Hepatocyte (in vitro differentiated cells): Measurements from ENCODE around the gene PHEX. TPM values are rescaled to one million over a fixed set of nuclear protein-coding genes. Genes with fewer than 3 reads are reported as not detected.

Source experiments
- DNase-seq: peaks from one replicate; pipeline ENCODE4 v3.0.0-alpha.2; 2016; ENCODE audit warnings: low spot score
- H2AFZ ChIP-seq: fragments of 200-600 bp; sonication (generic); 2 replicates; pipeline ENCODE4 v1.6.0; 2016; ENCODE audit warnings: antibody characterized with exemption, mild to moderate bottlenecking
- H3K27ac ChIP-seq: fragments of 200-600 bp; sonication (generic); 2 replicates; pipeline ENCODE4 v1.5.1; 2016; ENCODE audit warnings: mild to moderate bottlenecking
- H3K27me3 ChIP-seq: fragments of 200-600 bp; sonication (generic); 2 replicates; pipeline ENCODE4 v1.6.1; 2016
- H3K36me3 ChIP-seq: fragments of 200-600 bp; sonication (generic); replicated peaks from 2 replicates; pipeline ENCODE4 v1.5.1; 2016; ENCODE audit warnings: low read depth; ENCODE audit not compliant: insufficient read depth
- H3K4me1 ChIP-seq: fragments of 200-600 bp; sonication (generic); 2 replicates; pipeline ENCODE4 v1.5.1; 2016; ENCODE audit warnings: mild to moderate bottlenecking, moderate library complexity; ENCODE audit not compliant: insufficient read depth
- H3K4me2 ChIP-seq: fragments of 200-600 bp; sonication (generic); 2 replicates; pipeline ENCODE4 v1.6.0; 2016
- H3K4me3 ChIP-seq: fragments of 200-600 bp; sonication (generic); 2 replicates; pipeline ENCODE4 v1.5.1; 2016; ENCODE audit warnings: mild to moderate bottlenecking
- H3K79me2 ChIP-seq: fragments of 200-600 bp; sonication (generic); 2 replicates; pipeline ENCODE4 v1.6.0; 2017; ENCODE audit warnings: mild to moderate bottlenecking
- H3K9me2 ChIP-seq: fragments of 200-600 bp; sonication (generic); replicated peaks from 2 replicates; pipeline ENCODE4 v1.6.0; 2017; ENCODE audit warnings: mild to moderate bottlenecking; ENCODE audit not compliant: insufficient read depth
- H3K9me3 ChIP-seq: fragments of 200-600 bp; sonication (generic); 2 replicates; pipeline ENCODE4 v1.5.1; 2016; ENCODE audit warnings: low read depth, mild to moderate bottlenecking
- H4K20me1 ChIP-seq: fragments of 200-600 bp; sonication (generic); 2 replicates; pipeline ENCODE4 v1.6.0; 2016; ENCODE audit warnings: mild to moderate bottlenecking; ENCODE audit not compliant: insufficient read depth, poor library complexity, severe bottlenecking
- EZH2 ChIP-seq: fragments of 200-600 bp; sonication (generic); IDR thresholded peaks from 2 replicates; pipeline ENCODE4 v1.6.1; 2016; ENCODE audit warnings: antibody characterized with exemption, mild to moderate bottlenecking, borderline replicate concordance
- EZH2phosphoT487 ChIP-seq: fragments of 200-600 bp; sonication (generic); IDR thresholded peaks from one replicate; pipeline ENCODE4 v1.6.1; 2018; ENCODE audit warnings: antibody characterized with exemption, mild to moderate bottlenecking, low read depth, moderate library complexity; ENCODE audit not compliant: unreplicated experiment, severe bottlenecking
- WGBS: methylation state at CpG from one replicate; pipeline ENCODE4 v1.1.6; 2016; ENCODE audit warnings: low lambda C conversion rate; ENCODE audit errors: missing lambda C conversion rate; 5-methylcytosine and 5-hydroxymethylcytosine counted together
- polyA plus RNA-seq: library from polyadenylated mRNA; unstranded; fragments of >200 nt; fragmentation: Nextera tagmentation; extraction: Ambion mirVana; gene quantifications from 2 replicates; pipeline ENCODE4 v1.2.1, GENCODE V29; 2016
- total RNA-seq: library from RNA; depleted of rRNA; stranded (reverse); fragments of >200 nt; gene quantifications from 2 replicates; pipeline ENCODE4 v1.2.3, GENCODE V29; 2014
- TF ChIP-seq, protein P1 (sequence below): fragments of 200-600 bp; sonication (generic); IDR thresholded peaks from 2 replicates; pipeline ENCODE4 v1.5.1; 2016; ENCODE audit warnings: antibody characterized with exemption, mild to moderate bottlenecking; ENCODE audit not compliant: poor library complexity

The PHEX gene
- total and polyA plus RNA-seq, 2 experiments from 2014 or later, result 0.05 to 0.27 TPM

DNA sequence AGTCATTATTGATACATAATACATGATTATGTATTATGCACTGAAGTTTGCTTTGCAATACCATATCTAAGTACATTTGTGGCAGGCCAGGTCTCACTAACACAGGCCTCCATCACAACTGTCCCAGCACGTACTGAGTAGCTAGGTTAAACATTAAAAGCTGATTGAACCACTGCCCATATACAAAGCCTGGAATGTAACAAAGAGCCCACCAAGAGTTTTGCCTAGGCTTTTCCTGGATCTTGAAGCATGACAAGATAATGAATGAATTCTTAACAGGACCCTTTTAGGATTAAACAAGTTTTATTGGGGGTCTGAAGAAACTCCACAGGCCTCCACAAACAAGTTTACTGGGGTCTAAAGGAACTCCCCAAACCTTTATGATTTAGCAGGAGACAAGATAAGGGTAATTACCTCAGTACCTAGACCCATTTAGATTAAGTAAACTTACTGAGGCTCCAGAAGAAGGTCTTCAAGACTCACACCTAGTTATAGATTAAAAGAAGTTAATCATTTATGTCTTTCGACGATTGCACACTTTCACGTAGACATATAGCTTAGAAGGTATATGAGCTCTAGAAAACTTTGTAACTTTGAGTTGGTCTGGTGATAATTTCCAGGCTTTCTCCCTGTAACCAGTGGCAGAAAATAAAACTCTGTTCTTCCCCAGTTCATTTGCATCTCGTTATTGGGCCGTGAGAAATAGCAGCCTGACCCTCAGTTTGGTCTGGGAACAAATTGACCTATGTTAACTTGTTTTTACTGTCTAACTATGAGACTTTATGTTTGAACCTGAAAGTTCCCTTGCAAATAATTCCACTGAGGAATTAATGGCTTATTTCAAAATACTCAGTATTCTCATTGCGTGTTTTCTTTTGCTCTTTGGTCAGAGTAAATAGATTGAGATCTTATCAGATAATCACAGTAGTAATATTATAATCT, 84.8 kb downstream of the PHEX start:
- no peak for DNase-seq
- Histone ChIP-seq H2AFZ (no peak overlapping the region), H3K79me2 (no peaks in the 10 kb centered on the region), H3K9me3 (no peaks in the 10 kb centered on the region), H3K4me1 (no peaks in the 10 kb centered on the region), H3K27ac (peak overlapping the region; percentile 69), H3K27me3 (no peaks in the 10 kb centered on the region), H3K9me2 (no peaks in the 10 kb centered on the region), H3K4me3 (no peak overlapping the region), H4K20me1 (no peaks in the 10 kb centered on the region), H3K36me3 (no peaks in the 10 kb centered on the region), H3K4me2 (peak overlapping the region; percentile 24)
- TF ChIP-seq, protein P1, sequence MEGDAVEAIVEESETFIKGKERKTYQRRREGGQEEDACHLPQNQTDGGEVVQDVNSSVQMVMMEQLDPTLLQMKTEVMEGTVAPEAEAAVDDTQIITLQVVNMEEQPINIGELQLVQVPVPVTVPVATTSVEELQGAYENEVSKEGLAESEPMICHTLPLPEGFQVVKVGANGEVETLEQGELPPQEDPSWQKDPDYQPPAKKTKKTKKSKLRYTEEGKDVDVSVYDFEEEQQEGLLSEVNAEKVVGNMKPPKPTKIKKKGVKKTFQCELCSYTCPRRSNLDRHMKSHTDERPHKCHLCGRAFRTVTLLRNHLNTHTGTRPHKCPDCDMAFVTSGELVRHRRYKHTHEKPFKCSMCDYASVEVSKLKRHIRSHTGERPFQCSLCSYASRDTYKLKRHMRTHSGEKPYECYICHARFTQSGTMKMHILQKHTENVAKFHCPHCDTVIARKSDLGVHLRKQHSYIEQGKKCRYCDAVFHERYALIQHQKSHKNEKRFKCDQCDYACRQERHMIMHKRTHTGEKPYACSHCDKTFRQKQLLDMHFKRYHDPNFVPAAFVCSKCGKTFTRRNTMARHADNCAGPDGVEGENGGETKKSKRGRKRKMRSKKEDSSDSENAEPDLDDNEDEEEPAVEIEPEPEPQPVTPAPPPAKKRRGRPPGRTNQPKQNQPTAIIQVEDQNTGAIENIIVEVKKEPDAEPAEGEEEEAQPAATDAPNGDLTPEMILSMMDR, result no peak
- TF ChIP-seq EZH2phosphoT487 (no peak), EZH2 (no peak)
- WGBS, result 45% methylated on average over 7 of the region's 7 CpGs

DNA sequence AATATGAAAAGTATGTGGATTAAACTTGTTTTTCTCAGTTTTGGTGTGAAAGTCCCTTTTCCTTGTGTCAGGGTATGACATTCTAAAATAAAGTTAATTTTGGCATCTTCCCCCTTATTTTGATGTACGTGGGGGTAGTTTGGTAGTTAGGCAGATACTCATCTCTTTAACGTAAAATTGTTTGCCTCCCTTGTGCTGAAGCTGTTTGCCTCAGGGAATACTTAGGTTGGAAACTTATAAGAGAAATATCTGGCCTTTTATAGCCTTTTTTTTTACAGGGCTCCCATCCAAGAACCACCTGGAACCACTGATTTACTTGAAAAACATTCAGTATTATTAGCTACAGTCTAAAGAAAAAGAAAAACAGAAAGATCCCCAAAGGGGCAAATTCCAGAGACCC, 85.5 kb downstream of the PHEX start:
- no peaks in the 10 kb centered on the region for H3K36me3 ChIP-seq

DNA sequence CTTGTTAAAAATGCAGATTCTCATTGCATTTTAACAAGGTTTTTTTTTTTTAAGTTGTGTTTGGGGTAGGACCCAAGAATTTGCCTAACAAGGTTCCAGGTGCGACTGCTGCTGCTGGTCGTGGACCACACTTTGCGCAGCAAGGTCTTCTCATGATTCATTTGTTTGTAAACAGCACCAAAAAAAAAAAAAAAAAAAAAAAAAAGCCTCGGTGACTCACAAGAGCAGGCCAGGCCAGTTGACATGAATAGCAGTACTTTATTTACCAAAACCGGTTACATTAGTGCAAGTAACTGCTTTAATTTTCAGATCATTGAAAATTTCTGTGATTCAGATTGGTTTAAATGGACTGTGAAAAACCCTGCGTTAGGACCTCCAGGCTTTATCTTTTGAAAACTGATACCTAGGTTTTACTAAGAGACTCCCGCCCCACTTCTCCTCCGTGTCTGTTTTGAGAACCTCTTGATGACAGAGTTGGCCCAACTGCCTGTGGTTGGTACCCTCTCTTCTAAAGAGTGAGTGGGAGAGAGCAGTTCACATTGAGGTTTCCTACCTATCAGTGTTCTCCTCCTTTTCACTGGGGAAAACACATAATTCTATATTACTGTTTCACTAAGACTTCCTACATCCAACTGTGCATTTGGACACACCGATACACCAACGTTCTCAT, 86.2 kb downstream of the PHEX start:
- Histone ChIP-seq H3K79me2 (no peaks in the 10 kb centered on the region), H3K4me2 (peak overlapping the region; percentile 24), H3K9me2 (no peaks in the 10 kb centered on the region), H3K4me3 (no peak overlapping the region), H3K27me3 (no peaks in the 10 kb centered on the region), H3K36me3 (no peaks in the 10 kb centered on the region), H3K9me3 (no peaks in the 10 kb centered on the region), H4K20me1 (no peaks in the 10 kb centered on the region), H3K27ac (peak overlapping the region; percentile 69), H2AFZ (no peak overlapping the region), H3K4me1 (no peaks in the 10 kb centered on the region)
- no peak for DNase-seq
- no peak for TF ChIP-seq EZH2
- TF ChIP-seq, protein P1, result no peak
- no peak for TF ChIP-seq EZH2phosphoT487
- WGBS, result 54% methylated on average over 10 of the region's 10 CpGs

More for the DNA sequence above, 85.5 kb downstream of the PHEX start:
- Histone ChIP-seq H3K4me1 (no peaks in the 10 kb centered on the region), H3K9me3 (no peaks in the 10 kb centered on the region), H3K27ac (peak overlapping the region; percentile 69), H3K27me3 (no peaks in the 10 kb centered on the region), H3K4me2 (peak overlapping the region; percentile 24), H2AFZ (no peak overlapping the region), H3K9me2 (no peaks in the 10 kb centered on the region), H3K4me3 (no peak overlapping the region), H3K79me2 (no peaks in the 10 kb centered on the region), H4K20me1 (no peaks in the 10 kb centered on the region)
- TF ChIP-seq EZH2phosphoT487, result no peak
- TF ChIP-seq EZH2, result no peak
- TF ChIP-seq, protein P1, result no peak
- no peak for DNase-seq
- whole genome bisulfite sequencing, result 19% methylated on average over 2 of the region's 2 CpGs
